NCI-H2081 treated with DMSO at 0.1 percent for 48 hours (cell line): ENCODE results near the gene MLLT6.
"Not testable (repeated sequence)": the region's sequence is repeated elsewhere in the genome, so short reads cannot be mapped to it uniquely, and the experiment has no call there.

ENCODE experiments used
- DNase-seq: peaks from one replicate; lab custom pipeline; 2025; lab: John Stamatoyannopoulos, UW

Gene MLLT6

GRCh38 chr17:38707678-38708351, 2.7 kb downstream of the MLLT6 start:
- DNase-seq: no peak

GRCh38 chr17:38709104-38709820, 4.2 kb downstream of the MLLT6 start:
- no peak for DNase-seq

- no peak for DNase-seq
Observed at GRCh38 chr17:38709864-38710603, 5.0 kb downstream of the MLLT6 start.

- DNase-seq: no peak
Observed at GRCh38 chr17:38710604-38710962, 5.5 kb downstream of the MLLT6 start.

GRCh38 chr17:38710985-38711384, 5.9 kb downstream of the MLLT6 start:
- no peak for DNase-seq

GRCh38 chr17:38711792-38712571, 6.9 kb downstream of the MLLT6 start:
- DNase-seq: no peak

- no peak for DNase-seq
Observed at GRCh38 chr17:38712593-38712992, 7.5 kb downstream of the MLLT6 start.

- DNase-seq: no peak
Observed at GRCh38 chr17:38713456-38714075, 8.5 kb downstream of the MLLT6 start.

- DNase-seq: no peak
Observed at GRCh38 chr17:38715216-38715943, 10.3 kb downstream of the MLLT6 start.

- DNase-seq: no peak
Observed at GRCh38 chr17:38716368-38717005, 11.4 kb downstream of the MLLT6 start.

GRCh38 chr17:38717139-38717745, 12.2 kb downstream of the MLLT6 start:
- no peak for DNase-seq

GRCh38 chr17:38719289-38719942, 14.3 kb downstream of the MLLT6 start:
- no peak for DNase-seq

- DNase-seq: no peak
Observed at GRCh38 chr17:38719943-38720641, 15.0 kb downstream of the MLLT6 start.

GRCh38 chr17:38720941-38721340, 15.9 kb downstream of the MLLT6 start:
- DNase-seq: no peak

- DNase-seq: no peak
Observed at GRCh38 chr17:38721802-38722201, 16.7 kb downstream of the MLLT6 start.

- DNase-seq: peak; percentile 75
Observed at GRCh38 chr17:38724337-38724988, 19.4 kb downstream of the MLLT6 start.

- no peak for DNase-seq
Observed at GRCh38 chr17:38725066-38725465, 20.0 kb downstream of the MLLT6 start.

- not testable (repeated sequence) for DNase-seq
Observed at GRCh38 chr17:38726145-38726544, 21.1 kb downstream of the MLLT6 start.
